ENCODE measurements around the gene DLG2.

Gene DLG2

GRCh38 chr11:84899134-84899533 lies 728.0 kb downstream of the DLG2 start:
- TF ChIP-seq CTCF (IDR thresholded peaks at IDR 0.05; ENCODE audit: low read length, missing control alignments) = no peak
- no peak overlapping the region for H3K4me3 ChIP-seq (replicated peaks; ENCODE audit: low read depth, low read length)
- no peak for DNase-seq (ENCODE audit: low read depth)

GRCh38 chr11:84894666-84895065 lies 732.5 kb downstream of the DLG2 start:
- DNase-seq (ENCODE audit: low read depth) = no peak
- no peak overlapping the region for H3K4me3 ChIP-seq (replicated peaks; ENCODE audit: low read depth, low read length)
- no peak for TF ChIP-seq CTCF (IDR thresholded peaks at IDR 0.05; ENCODE audit: low read length, missing control alignments)

- H3K4me3 ChIP-seq (replicated peaks; ENCODE audit: low read depth, low read length) = no peak overlapping the region
- TF ChIP-seq CTCF (IDR thresholded peaks at IDR 0.05; ENCODE audit: low read length, missing control alignments) = no peak
- DNase-seq (ENCODE audit: low read depth) = no peak
Measured at GRCh38 chr11:84890676-84891075, 736.5 kb downstream of the DLG2 start.

GRCh38 chr11:84889556-84889955 lies 737.6 kb downstream of the DLG2 start:
- no peak for TF ChIP-seq CTCF (IDR thresholded peaks at IDR 0.05; ENCODE audit: low read length, missing control alignments)
- H3K4me3 ChIP-seq (replicated peaks; ENCODE audit: low read depth, low read length) = no peak overlapping the region
- DNase-seq (ENCODE audit: low read depth) = no peak

- no peak overlapping the region for H3K4me3 ChIP-seq (replicated peaks; ENCODE audit: low read depth, low read length)
- DNase-seq (ENCODE audit: low read depth) = no peak
- no peak for TF ChIP-seq CTCF (IDR thresholded peaks at IDR 0.05; ENCODE audit: low read length, missing control alignments)
Measured at GRCh38 chr11:84887055-84887629, 740.0 kb downstream of the DLG2 start.

- no peak for DNase-seq (ENCODE audit: low read depth)
- no peak for TF ChIP-seq CTCF (IDR thresholded peaks at IDR 0.05; ENCODE audit: low read length, missing control alignments)
- no peak overlapping the region for H3K4me3 ChIP-seq (replicated peaks; ENCODE audit: low read depth, low read length)
Measured at GRCh38 chr11:84886344-84886743, 740.8 kb downstream of the DLG2 start.

GRCh38 chr11:84884836-84885235 lies 742.3 kb downstream of the DLG2 start:
- no peak for DNase-seq (ENCODE audit: low read depth)
- H3K4me3 ChIP-seq (replicated peaks; ENCODE audit: low read depth, low read length) = no peak overlapping the region
- TF ChIP-seq CTCF (IDR thresholded peaks at IDR 0.05; ENCODE audit: low read length, missing control alignments) = no peak
